K562 treated with DMSO at 1 percent for 4 hours (cell line): ENCODE measurements around the gene ARHGEF2. TPM values are rescaled to one million over a fixed set of nuclear protein-coding genes. Genes with fewer than 3 reads are reported as not detected.

Source experiments
- total RNA-seq: library from RNA; unstranded; fragments of 300-600 nt; gene quantifications from 2 replicates; pipeline ENCODE4 v1.2.3, GENCODE V29; 2022; ENCODE audit not compliant: insufficient read depth

Gene ARHGEF2
- total RNA-seq: 104 and 108 TPM in 2 replicates

GRCh38 chr1:155978325-155978972 lies at the start of gene ARHGEF2:
TSS of gene ARHGEF2 (minus strand) at chr1:155978547. CDS start at chr1:155978427, 120 bp downstream.

GRCh38 chr1:156020293-156021092 lies 42.1 kb upstream of the ARHGEF2 start, which contains the start of gene SSR2:
TSS of gene SSR2 (minus strand) at chr1:156020951. CDS start at chr1:156020167, 784 bp downstream.

GRCh38 chr1:155940993-155941844 lies 37.1 kb downstream of the ARHGEF2 start, which contains the start of gene RXFP4:
TSS of gene RXFP4 (plus strand) at chr1:155941638. CDS start at chr1:155941710, 72 bp downstream.

GRCh38 chr1:155934097-155934935 lies 44.0 kb downstream of the ARHGEF2 start, which contains the start of gene KHDC4:
TSS of gene KHDC4 (minus strand) at chr1:155934413. CDS start at chr1:155934373, 40 bp downstream.

GRCh38 chr1:155911156-155912055 lies 66.9 kb downstream of the ARHGEF2 start, which contains the start of gene RIT1:
TSS of gene RIT1 (minus strand) at chr1:155911349. CDS start at chr1:155910761, 588 bp downstream.

Other genes starting within 250 kb of the ARHGEF2 start
- 15.2 and 17.5 TPM in 2 replicates for gene GON4L, start 121.3 kb downstream of the ARHGEF2 start, total RNA-seq
- gene SYT11, start 119.0 kb downstream of the ARHGEF2 start, total RNA-seq: 0.52 and 0.73 TPM in 2 replicates
- 29.7 and 34.8 TPM in 2 replicates for gene RIT1, start 67.2 kb downstream of the ARHGEF2 start, total RNA-seq
- 60.3 and 85.8 TPM in 2 replicates for gene KHDC4, start 44.1 kb downstream of the ARHGEF2 start, total RNA-seq
- not detected in 2 replicates for gene RXFP4, start 36.9 kb downstream of the ARHGEF2 start, total RNA-seq
- 376 and 423 TPM in 2 replicates for gene SSR2, start 42.4 kb upstream of the ARHGEF2 start, total RNA-seq
- gene UBQLN4, start 75.3 kb upstream of the ARHGEF2 start, total RNA-seq: 36.2 and 40.5 TPM in 2 replicates
- gene LAMTOR2, start 76.2 kb upstream of the ARHGEF2 start, total RNA-seq: 89.4 and 95.5 TPM in 2 replicates
- 1.8 TPM in 1 of 2 replicates, not detected in the other for gene RAB25, start 82.6 kb upstream of the ARHGEF2 start, total RNA-seq
- 5.1 and 6.5 TPM in 2 replicates for gene MEX3A, start 103.9 kb upstream of the ARHGEF2 start, total RNA-seq
- 328 and 359 TPM in 2 replicates for gene LMNA, start 136.2 kb upstream of the ARHGEF2 start, total RNA-seq
- 0.45 and 0.68 TPM in 2 replicates for gene SEMA4A, start 175.0 kb upstream of the ARHGEF2 start, total RNA-seq
- 16.0 and 26.8 TPM in 2 replicates for gene SLC25A44, start 215.6 kb upstream of the ARHGEF2 start, total RNA-seq
- 102 and 112 TPM in 2 replicates for gene PMF1, start 234.5 kb upstream of the ARHGEF2 start, total RNA-seq